Pulmonary artery endothelial cell (primary cell): ENCODE results near the gene LYST. TPM values are rescaled to one million over a fixed set of nuclear protein-coding genes. Genes with fewer than 3 reads are reported as not detected.
"Not testable (repeated sequence)": the region's sequence is repeated elsewhere in the genome, so short reads cannot be mapped to it uniquely, and the experiment has no call there.

Experiments used
- DNase-seq: peaks from one replicate; pipeline ENCODE4 v3.0.0-alpha.2; 2011; ENCODE audit warnings: low read depth, low spot score
- total RNA-seq: library from RNA; depleted of rRNA; stranded (reverse); fragments of >200 nt; gene quantifications from 2 replicates; pipeline ENCODE4 v1.2.3, GENCODE V29; 2014

Gene LYST
- total RNA-seq, 1 donor from 2014 or later, result 10.0 TPM

GRCh38 chr1:235759336-235759735 is 107.4 kb downstream of the LYST start:
- no peak for DNase-seq

- no peak for DNase-seq
Observed at GRCh38 chr1:235758931-235759330, 107.8 kb downstream of the LYST start.

- DNase-seq, result no peak
Observed at GRCh38 chr1:235757587-235758096, 109.1 kb downstream of the LYST start.

GRCh38 chr1:235754186-235754585 is 112.5 kb downstream of the LYST start:
- not testable (repeated sequence) for DNase-seq

GRCh38 chr1:235749755-235750300 is 116.9 kb downstream of the LYST start:
- no peak for DNase-seq

- no peak for DNase-seq
Observed at GRCh38 chr1:235748747-235749146, 118.0 kb downstream of the LYST start.

- no peak for DNase-seq
Observed at GRCh38 chr1:235746245-235746644, 120.5 kb downstream of the LYST start.

GRCh38 chr1:235745503-235746136 is 121.1 kb downstream of the LYST start:
- no peak for DNase-seq

- DNase-seq, result no peak
Observed at GRCh38 chr1:235742914-235743599, 123.6 kb downstream of the LYST start.

- no peak for DNase-seq
Observed at GRCh38 chr1:235741294-235741693, 125.4 kb downstream of the LYST start.

- no peak for DNase-seq
Observed at GRCh38 chr1:235739631-235740030, 127.1 kb downstream of the LYST start.

GRCh38 chr1:235739124-235739523 is 127.6 kb downstream of the LYST start:
- DNase-seq, result peak; percentile 24

- DNase-seq, result no peak
Observed at GRCh38 chr1:235737751-235738150, 129.0 kb downstream of the LYST start.

- no peak for DNase-seq
Observed at GRCh38 chr1:235736263-235736662, 130.4 kb downstream of the LYST start.

GRCh38 chr1:235735621-235736020 is 131.1 kb downstream of the LYST start:
- DNase-seq, result no peak

GRCh38 chr1:235734335-235734734 is 132.4 kb downstream of the LYST start:
- no peak for DNase-seq

GRCh38 chr1:235730007-235730406 is 136.7 kb downstream of the LYST start:
- DNase-seq, result no peak

- DNase-seq, result no peak
Observed at GRCh38 chr1:235726557-235726956, 140.1 kb downstream of the LYST start.

- DNase-seq, result no peak
Observed at GRCh38 chr1:235725434-235725833, 141.3 kb downstream of the LYST start.

GRCh38 chr1:235724730-235725129 is 142.0 kb downstream of the LYST start:
- DNase-seq, result no peak

GRCh38 chr1:235722858-235723257 is 143.8 kb downstream of the LYST start:
- no peak for DNase-seq

- no peak for DNase-seq
Observed at GRCh38 chr1:235721982-235722381, 144.7 kb downstream of the LYST start.

GRCh38 chr1:235720544-235720943 is 146.2 kb downstream of the LYST start:
- no peak for DNase-seq
